Measurements from ENCODE around the gene AHSG. TPM values are rescaled to one million over a fixed set of nuclear protein-coding genes. Genes with fewer than 3 reads are reported as not detected.

Gene AHSG
- total and polyA plus RNA-seq, 10 of the 15 experiments (the other 5 are each of a cell fraction or from before 2014, with no cell fraction given) = 0.06 to 0.90 (median 0.15) TPM; not detected in 7

- TF ChIP-seq, protein P1, sequence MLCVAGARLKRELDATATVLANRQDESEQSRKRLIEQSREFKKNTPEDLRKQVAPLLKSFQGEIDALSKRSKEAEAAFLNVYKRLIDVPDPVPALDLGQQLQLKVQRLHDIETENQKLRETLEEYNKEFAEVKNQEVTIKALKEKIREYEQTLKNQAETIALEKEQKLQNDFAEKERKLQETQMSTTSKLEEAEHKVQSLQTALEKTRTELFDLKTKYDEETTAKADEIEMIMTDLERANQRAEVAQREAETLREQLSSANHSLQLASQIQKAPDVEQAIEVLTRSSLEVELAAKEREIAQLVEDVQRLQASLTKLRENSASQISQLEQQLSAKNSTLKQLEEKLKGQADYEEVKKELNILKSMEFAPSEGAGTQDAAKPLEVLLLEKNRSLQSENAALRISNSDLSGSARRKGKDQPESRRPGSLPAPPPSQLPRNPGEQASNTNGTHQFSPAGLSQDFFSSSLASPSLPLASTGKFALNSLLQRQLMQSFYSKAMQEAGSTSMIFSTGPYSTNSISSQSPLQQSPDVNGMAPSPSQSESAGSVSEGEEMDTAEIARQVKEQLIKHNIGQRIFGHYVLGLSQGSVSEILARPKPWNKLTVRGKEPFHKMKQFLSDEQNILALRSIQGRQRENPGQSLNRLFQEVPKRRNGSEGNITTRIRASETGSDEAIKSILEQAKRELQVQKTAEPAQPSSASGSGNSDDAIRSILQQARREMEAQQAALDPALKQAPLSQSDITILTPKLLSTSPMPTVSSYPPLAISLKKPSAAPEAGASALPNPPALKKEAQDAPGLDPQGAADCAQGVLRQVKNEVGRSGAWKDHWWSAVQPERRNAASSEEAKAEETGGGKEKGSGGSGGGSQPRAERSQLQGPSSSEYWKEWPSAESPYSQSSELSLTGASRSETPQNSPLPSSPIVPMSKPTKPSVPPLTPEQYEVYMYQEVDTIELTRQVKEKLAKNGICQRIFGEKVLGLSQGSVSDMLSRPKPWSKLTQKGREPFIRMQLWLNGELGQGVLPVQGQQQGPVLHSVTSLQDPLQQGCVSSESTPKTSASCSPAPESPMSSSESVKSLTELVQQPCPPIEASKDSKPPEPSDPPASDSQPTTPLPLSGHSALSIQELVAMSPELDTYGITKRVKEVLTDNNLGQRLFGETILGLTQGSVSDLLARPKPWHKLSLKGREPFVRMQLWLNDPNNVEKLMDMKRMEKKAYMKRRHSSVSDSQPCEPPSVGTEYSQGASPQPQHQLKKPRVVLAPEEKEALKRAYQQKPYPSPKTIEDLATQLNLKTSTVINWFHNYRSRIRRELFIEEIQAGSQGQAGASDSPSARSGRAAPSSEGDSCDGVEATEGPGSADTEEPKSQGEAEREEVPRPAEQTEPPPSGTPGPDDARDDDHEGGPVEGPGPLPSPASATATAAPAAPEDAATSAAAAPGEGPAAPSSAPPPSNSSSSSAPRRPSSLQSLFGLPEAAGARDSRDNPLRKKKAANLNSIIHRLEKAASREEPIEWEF (IDR thresholded peaks at IDR 0.05; ENCODE audit: insufficient replicate concordance, low read depth, low read length) = no peak
- TF ChIP-seq SMARCA5 (IDR thresholded peaks at IDR 0.05) = no peak
Measured at GRCh38 chr3:186670155-186670554, 57.3 kb downstream of the AHSG start (continued).

Small RNA genes lying within 50 kb of the gene (small RNA-seq; reads per million reads assigned to genes)
- not detected for gene RF00017

Other genes starting within 250 kb of the AHSG start
Only the 7 nearest of the 9 such genes appear.
- gene CRYGS, start 68.7 kb upstream of the AHSG start, total RNA-seq (2014; rRNA removed) = 4.1 and 4.8 TPM in 2 replicates
- gene CRYGS, start 68.7 kb upstream of the AHSG start, total RNA-seq (2014; rRNA removed; fragmentation: Illumina TruSeq; extraction: Trizol) = 2.4 and 2.5 TPM in 2 replicates
- gene CRYGS, start 68.7 kb upstream of the AHSG start, total RNA-seq (2021) = 1.7 and 2.1 TPM in 2 replicates
- gene CRYGS, start 68.7 kb upstream of the AHSG start, polyA plus RNA-seq (2011; rRNA removed) = 5.8 and 6.0 TPM in 2 replicates
- 2.5 and 4.5 TPM in 2 replicates for gene CRYGS, start 68.7 kb upstream of the AHSG start, polyA plus RNA-seq (2014; fragmentation: Illumina TruSeq; extraction: Trizol)
- 1 to 10 TPM; 1.4 to 2.8 TPM for gene CRYGS, start 68.7 kb upstream of the AHSG start, polyA plus RNA-seq (2014; fragmentation: Nextera tagmentation; extraction: Ambion mirVana)
- gene CRYGS, start 68.7 kb upstream of the AHSG start, polyA plus RNA-seq (2014; rRNA removed) = 3.5 and 5.3 TPM in 2 replicates
- 1 to 10 TPM; 1.1 to 1.6 TPM for gene CRYGS, start 68.7 kb upstream of the AHSG start, polyA plus RNA-seq (2016; fragmentation: Nextera tagmentation; extraction: Ambion mirVana)
- 20.4 and 21.1 TPM in 2 replicates for gene TBCCD1, start 45.7 kb upstream of the AHSG start, total RNA-seq (2014; rRNA removed)
- gene TBCCD1, start 45.7 kb upstream of the AHSG start, total RNA-seq (2014; rRNA removed; fragmentation: Illumina TruSeq; extraction: Trizol) = 14.8 and 15.0 TPM in 2 replicates
- 11.5 and 12.3 TPM in 2 replicates for gene TBCCD1, start 45.7 kb upstream of the AHSG start, total RNA-seq (2021)
- gene TBCCD1, start 45.7 kb upstream of the AHSG start, polyA plus RNA-seq (2011; rRNA removed) = 23.4 and 25.0 TPM in 2 replicates
- 14.3 and 16.5 TPM in 2 replicates for gene TBCCD1, start 45.7 kb upstream of the AHSG start, polyA plus RNA-seq (2014; fragmentation: Illumina TruSeq; extraction: Trizol)
- 10 to 100 TPM in 1 of 2 experiments, 1 to 10 TPM in 1; 6.9 to 11.3 TPM for gene TBCCD1, start 45.7 kb upstream of the AHSG start, polyA plus RNA-seq (2014; fragmentation: Nextera tagmentation; extraction: Ambion mirVana)
- 14.1 and 14.7 TPM in 2 replicates for gene TBCCD1, start 45.7 kb upstream of the AHSG start, polyA plus RNA-seq (2014; rRNA removed)
- gene TBCCD1, start 45.7 kb upstream of the AHSG start, polyA plus RNA-seq (2016; fragmentation: Nextera tagmentation; extraction: Ambion mirVana) = 10 to 100 TPM; 15.8 to 18.0 TPM
- gene DNAJB11, start 42.3 kb upstream of the AHSG start, total RNA-seq (2014; rRNA removed) = 57.9 and 62.9 TPM in 2 replicates
- gene DNAJB11, start 42.3 kb upstream of the AHSG start, total RNA-seq (2014; rRNA removed; fragmentation: Illumina TruSeq; extraction: Trizol) = 52.7 and 57.7 TPM in 2 replicates
- gene DNAJB11, start 42.3 kb upstream of the AHSG start, total RNA-seq (2021) = 44.1 and 45.1 TPM in 2 replicates
- 43.3 and 56.9 TPM in 2 replicates for gene DNAJB11, start 42.3 kb upstream of the AHSG start, polyA plus RNA-seq (2011; rRNA removed)
- gene DNAJB11, start 42.3 kb upstream of the AHSG start, polyA plus RNA-seq (2014; fragmentation: Illumina TruSeq; extraction: Trizol) = 65.0 and 67.8 TPM in 2 replicates
- 10 to 100 TPM; 16.2 to 26.4 TPM for gene DNAJB11, start 42.3 kb upstream of the AHSG start, polyA plus RNA-seq (2014; fragmentation: Nextera tagmentation; extraction: Ambion mirVana)
- gene DNAJB11, start 42.3 kb upstream of the AHSG start, polyA plus RNA-seq (2014; rRNA removed) = 59.4 and 61.5 TPM in 2 replicates
- 100 to 1,000 TPM; 130 to 135 TPM for gene DNAJB11, start 42.3 kb upstream of the AHSG start, polyA plus RNA-seq (2016; fragmentation: Nextera tagmentation; extraction: Ambion mirVana)
- gene FETUB, start 27.3 kb downstream of the AHSG start, total RNA-seq (2014; rRNA removed) = not detected in 2 replicates
- not detected in 2 replicates for gene FETUB, start 27.3 kb downstream of the AHSG start, total RNA-seq (2014; rRNA removed; fragmentation: Illumina TruSeq; extraction: Trizol)
- not detected in 2 replicates for gene FETUB, start 27.3 kb downstream of the AHSG start, total RNA-seq (2021)
- gene FETUB, start 27.3 kb downstream of the AHSG start, polyA plus RNA-seq (2011; rRNA removed) = not detected in 2 replicates
- not detected in 2 replicates for gene FETUB, start 27.3 kb downstream of the AHSG start, polyA plus RNA-seq (2014; fragmentation: Illumina TruSeq; extraction: Trizol)
- gene FETUB, start 27.3 kb downstream of the AHSG start, polyA plus RNA-seq (2014; fragmentation: Nextera tagmentation; extraction: Ambion mirVana) = not detected
- not detected in 2 replicates for gene FETUB, start 27.3 kb downstream of the AHSG start, polyA plus RNA-seq (2014; rRNA removed)
- not detected for gene FETUB, start 27.3 kb downstream of the AHSG start, polyA plus RNA-seq (2016; fragmentation: Nextera tagmentation; extraction: Ambion mirVana)
- gene HRG, start 53.0 kb downstream of the AHSG start, total RNA-seq (2014; rRNA removed) = not detected in 2 replicates
- gene HRG, start 53.0 kb downstream of the AHSG start, total RNA-seq (2014; rRNA removed; fragmentation: Illumina TruSeq; extraction: Trizol) = not detected in 2 replicates
- 0.13 and 0.21 TPM in 2 replicates for gene HRG, start 53.0 kb downstream of the AHSG start, total RNA-seq (2021)
- gene HRG, start 53.0 kb downstream of the AHSG start, polyA plus RNA-seq (2011; rRNA removed) = not detected in 2 replicates
- gene HRG, start 53.0 kb downstream of the AHSG start, polyA plus RNA-seq (2014; fragmentation: Illumina TruSeq; extraction: Trizol) = not detected in 2 replicates
- not detected for gene HRG, start 53.0 kb downstream of the AHSG start, polyA plus RNA-seq (2014; fragmentation: Nextera tagmentation; extraction: Ambion mirVana)
- gene HRG, start 53.0 kb downstream of the AHSG start, polyA plus RNA-seq (2014; rRNA removed) = not detected in 2 replicates
- gene HRG, start 53.0 kb downstream of the AHSG start, polyA plus RNA-seq (2016; fragmentation: Nextera tagmentation; extraction: Ambion mirVana) = not detected
- not detected in 2 replicates for gene KNG1, start 104.3 kb downstream of the AHSG start, total RNA-seq (2014; rRNA removed)
- not detected in 2 replicates for gene KNG1, start 104.3 kb downstream of the AHSG start, total RNA-seq (2014; rRNA removed; fragmentation: Illumina TruSeq; extraction: Trizol)
- 0.21 and 0.24 TPM in 2 replicates for gene KNG1, start 104.3 kb downstream of the AHSG start, total RNA-seq (2021)
- not detected in 2 replicates for gene KNG1, start 104.3 kb downstream of the AHSG start, polyA plus RNA-seq (2011; rRNA removed)
- gene KNG1, start 104.3 kb downstream of the AHSG start, polyA plus RNA-seq (2014; fragmentation: Illumina TruSeq; extraction: Trizol) = not detected in 2 replicates
- gene KNG1, start 104.3 kb downstream of the AHSG start, polyA plus RNA-seq (2014; fragmentation: Nextera tagmentation; extraction: Ambion mirVana) = not detected
- not detected in 2 replicates for gene KNG1, start 104.3 kb downstream of the AHSG start, polyA plus RNA-seq (2014; rRNA removed)
- gene KNG1, start 104.3 kb downstream of the AHSG start, polyA plus RNA-seq (2016; fragmentation: Nextera tagmentation; extraction: Ambion mirVana) = not detected
- gene EIF4A2, start 170.5 kb downstream of the AHSG start, total RNA-seq (2014; rRNA removed) = 254 and 334 TPM in 2 replicates
- 321 and 331 TPM in 2 replicates for gene EIF4A2, start 170.5 kb downstream of the AHSG start, total RNA-seq (2014; rRNA removed; fragmentation: Illumina TruSeq; extraction: Trizol)
- gene EIF4A2, start 170.5 kb downstream of the AHSG start, total RNA-seq (2021) = 255 and 277 TPM in 2 replicates
- gene EIF4A2, start 170.5 kb downstream of the AHSG start, polyA plus RNA-seq (2011; rRNA removed) = 680 and 939 TPM in 2 replicates
- gene EIF4A2, start 170.5 kb downstream of the AHSG start, polyA plus RNA-seq (2014; fragmentation: Illumina TruSeq; extraction: Trizol) = 321 and 430 TPM in 2 replicates
- gene EIF4A2, start 170.5 kb downstream of the AHSG start, polyA plus RNA-seq (2014; fragmentation: Nextera tagmentation; extraction: Ambion mirVana) = 100 to 1,000 TPM; 216 to 263 TPM
- 305 and 359 TPM in 2 replicates for gene EIF4A2, start 170.5 kb downstream of the AHSG start, polyA plus RNA-seq (2014; rRNA removed)
- gene EIF4A2, start 170.5 kb downstream of the AHSG start, polyA plus RNA-seq (2016; fragmentation: Nextera tagmentation; extraction: Ambion mirVana) = 100 to 1,000 TPM; 154 to 159 TPM